HL-60 (cell line): ENCODE results near the gene LHFPL6.

ENCODE experiments used
- DNase-seq, 2 experiments: peaks; one replicate each; pipeline ENCODE4 v3.0.0-alpha.2; 2010 to 2020; ENCODE audit warnings: low read depth in 1 of 2, low spot score in 1 of 2
- H3K27ac ChIP-seq: fragments of 250-450 bp; sonication (Bioruptor Pico); replicated peaks from 2 replicates; pipeline ENCODE4 v1.5.1; 2020; ENCODE audit warnings: mild to moderate bottlenecking, moderate library complexity
- H3K27me3 ChIP-seq: fragments of 250-450 bp; sonication (Bioruptor Pico); 2 replicates; pipeline ENCODE4 v1.5.1; 2021; ENCODE audit warnings: mild to moderate bottlenecking, moderate library complexity; ENCODE audit not compliant: insufficient read depth, poor library complexity, severe bottlenecking
- H3K4me3 ChIP-seq: replicated peaks from 2 replicates; pipeline ENCODE4 v1.5.1; 2011; ENCODE audit warnings: mild to moderate bottlenecking, control low read depth, low read length; ENCODE audit not compliant: insufficient read depth
- GABPA ChIP-seq: IDR thresholded peaks from 2 replicates; pipeline ENCODE4 v1.6.1; 2012; ENCODE audit warnings: low read depth
- POLR2AphosphoS5 ChIP-seq: IDR thresholded peaks from 2 replicates; pipeline ENCODE4 v1.6.1; 2012; ENCODE audit warnings: low read depth
- SPI1 ChIP-seq: IDR thresholded peaks from 2 replicates; pipeline ENCODE4 v1.6.1; 2012; ENCODE audit warnings: low read depth, mild to moderate bottlenecking, borderline replicate concordance
- TF ChIP-seq, protein P1 (sequence below): IDR thresholded peaks from 2 replicates; pipeline ENCODE4 v1.6.1; 2012; ENCODE audit warnings: low read depth; ENCODE audit not compliant: insufficient replicate concordance
- TF ChIP-seq, protein P2 (sequence below): IDR thresholded peaks from one replicate; pipeline ENCODE4 v1.5.1; 2011; ENCODE audit warnings: low read length, control low read depth, inconsistent platforms; ENCODE audit not compliant: insufficient read depth

The LHFPL6 gene

DNA sequence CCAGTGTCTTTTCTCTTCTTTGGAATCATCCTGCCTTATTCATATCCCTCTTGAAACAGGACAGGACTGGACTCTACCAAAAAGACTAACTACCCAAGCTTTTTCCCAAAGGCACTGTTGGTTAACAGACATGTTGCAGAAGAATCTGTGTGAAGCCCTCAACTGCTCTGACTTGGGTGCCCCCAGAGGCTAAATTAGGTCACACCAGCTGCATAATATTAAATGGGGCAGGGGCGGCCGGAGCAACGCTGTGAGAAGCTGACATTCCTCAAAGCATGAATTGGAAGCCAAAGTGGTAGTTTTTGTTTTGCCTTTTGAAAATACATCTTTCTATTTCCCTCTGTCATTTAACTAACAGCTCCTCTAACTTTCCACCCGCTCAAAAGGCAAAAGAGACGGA is 185.9 kb downstream of the LHFPL6 start:
- DNase-seq = no peak
- Histone ChIP-seq H3K4me3 (no peak overlapping the region), H3K27ac (no peak overlapping the region), H3K27me3 (no peaks in the 10 kb centered on the region)
- TF ChIP-seq, protein P1, sequence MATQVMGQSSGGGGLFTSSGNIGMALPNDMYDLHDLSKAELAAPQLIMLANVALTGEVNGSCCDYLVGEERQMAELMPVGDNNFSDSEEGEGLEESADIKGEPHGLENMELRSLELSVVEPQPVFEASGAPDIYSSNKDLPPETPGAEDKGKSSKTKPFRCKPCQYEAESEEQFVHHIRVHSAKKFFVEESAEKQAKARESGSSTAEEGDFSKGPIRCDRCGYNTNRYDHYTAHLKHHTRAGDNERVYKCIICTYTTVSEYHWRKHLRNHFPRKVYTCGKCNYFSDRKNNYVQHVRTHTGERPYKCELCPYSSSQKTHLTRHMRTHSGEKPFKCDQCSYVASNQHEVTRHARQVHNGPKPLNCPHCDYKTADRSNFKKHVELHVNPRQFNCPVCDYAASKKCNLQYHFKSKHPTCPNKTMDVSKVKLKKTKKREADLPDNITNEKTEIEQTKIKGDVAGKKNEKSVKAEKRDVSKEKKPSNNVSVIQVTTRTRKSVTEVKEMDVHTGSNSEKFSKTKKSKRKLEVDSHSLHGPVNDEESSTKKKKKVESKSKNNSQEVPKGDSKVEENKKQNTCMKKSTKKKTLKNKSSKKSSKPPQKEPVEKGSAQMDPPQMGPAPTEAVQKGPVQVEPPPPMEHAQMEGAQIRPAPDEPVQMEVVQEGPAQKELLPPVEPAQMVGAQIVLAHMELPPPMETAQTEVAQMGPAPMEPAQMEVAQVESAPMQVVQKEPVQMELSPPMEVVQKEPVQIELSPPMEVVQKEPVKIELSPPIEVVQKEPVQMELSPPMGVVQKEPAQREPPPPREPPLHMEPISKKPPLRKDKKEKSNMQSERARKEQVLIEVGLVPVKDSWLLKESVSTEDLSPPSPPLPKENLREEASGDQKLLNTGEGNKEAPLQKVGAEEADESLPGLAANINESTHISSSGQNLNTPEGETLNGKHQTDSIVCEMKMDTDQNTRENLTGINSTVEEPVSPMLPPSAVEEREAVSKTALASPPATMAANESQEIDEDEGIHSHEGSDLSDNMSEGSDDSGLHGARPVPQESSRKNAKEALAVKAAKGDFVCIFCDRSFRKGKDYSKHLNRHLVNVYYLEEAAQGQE = no peak
- TF ChIP-seq, protein P2, sequence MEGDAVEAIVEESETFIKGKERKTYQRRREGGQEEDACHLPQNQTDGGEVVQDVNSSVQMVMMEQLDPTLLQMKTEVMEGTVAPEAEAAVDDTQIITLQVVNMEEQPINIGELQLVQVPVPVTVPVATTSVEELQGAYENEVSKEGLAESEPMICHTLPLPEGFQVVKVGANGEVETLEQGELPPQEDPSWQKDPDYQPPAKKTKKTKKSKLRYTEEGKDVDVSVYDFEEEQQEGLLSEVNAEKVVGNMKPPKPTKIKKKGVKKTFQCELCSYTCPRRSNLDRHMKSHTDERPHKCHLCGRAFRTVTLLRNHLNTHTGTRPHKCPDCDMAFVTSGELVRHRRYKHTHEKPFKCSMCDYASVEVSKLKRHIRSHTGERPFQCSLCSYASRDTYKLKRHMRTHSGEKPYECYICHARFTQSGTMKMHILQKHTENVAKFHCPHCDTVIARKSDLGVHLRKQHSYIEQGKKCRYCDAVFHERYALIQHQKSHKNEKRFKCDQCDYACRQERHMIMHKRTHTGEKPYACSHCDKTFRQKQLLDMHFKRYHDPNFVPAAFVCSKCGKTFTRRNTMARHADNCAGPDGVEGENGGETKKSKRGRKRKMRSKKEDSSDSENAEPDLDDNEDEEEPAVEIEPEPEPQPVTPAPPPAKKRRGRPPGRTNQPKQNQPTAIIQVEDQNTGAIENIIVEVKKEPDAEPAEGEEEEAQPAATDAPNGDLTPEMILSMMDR = no peak
- TF ChIP-seq GABPA = no peak
- no peak for TF ChIP-seq SPI1
- TF ChIP-seq POLR2AphosphoS5 = no peak

DNA sequence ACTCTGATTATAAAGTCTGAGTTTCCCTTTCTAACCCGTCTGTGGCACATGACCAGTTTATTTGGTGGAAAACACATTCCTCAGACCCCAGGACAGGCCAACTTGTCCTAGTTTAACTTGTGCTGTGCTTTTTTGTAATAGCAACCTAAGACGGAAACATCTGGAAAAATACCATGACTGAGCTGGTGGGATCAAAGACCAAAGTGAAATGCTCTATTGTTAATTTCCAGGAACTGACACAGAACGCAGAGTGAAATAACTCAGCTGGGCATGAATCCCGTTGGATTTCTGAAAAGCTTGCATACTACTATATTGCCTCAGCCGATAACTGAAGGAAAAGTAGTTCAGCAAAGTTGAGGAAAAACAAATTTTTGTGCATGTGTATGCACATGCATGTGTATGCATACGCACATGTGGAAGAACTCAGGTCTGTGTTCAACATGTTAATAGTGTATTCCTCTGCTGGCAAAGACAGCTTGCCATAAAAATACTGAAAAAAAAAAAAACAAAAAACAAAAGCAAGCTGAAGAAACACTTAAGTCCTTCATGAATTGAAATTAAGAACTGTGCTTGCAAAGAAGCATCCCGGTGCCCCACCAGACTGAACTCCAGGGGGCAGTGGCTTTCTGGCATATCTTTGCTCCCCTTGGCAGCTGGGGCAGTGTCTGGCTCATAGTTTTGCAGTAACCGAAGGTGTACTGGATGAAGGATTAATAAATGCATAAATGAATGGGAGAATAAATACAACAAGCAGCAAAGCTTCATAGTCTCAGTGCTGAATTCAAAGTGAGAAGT is 187.8 kb downstream of the LHFPL6 start:
- peak in 1 of 2 experiments; percentile 30 for DNase-seq
- TF ChIP-seq, protein P1 = no peak
- no peak for TF ChIP-seq GABPA
- TF ChIP-seq, protein P2 = no peak
- no peak for TF ChIP-seq SPI1
- TF ChIP-seq POLR2AphosphoS5 = no peak
- Histone ChIP-seq H3K4me3 (no peak overlapping the region), H3K27ac (no peak overlapping the region), H3K27me3 (no peaks in the 10 kb centered on the region)

DNA sequence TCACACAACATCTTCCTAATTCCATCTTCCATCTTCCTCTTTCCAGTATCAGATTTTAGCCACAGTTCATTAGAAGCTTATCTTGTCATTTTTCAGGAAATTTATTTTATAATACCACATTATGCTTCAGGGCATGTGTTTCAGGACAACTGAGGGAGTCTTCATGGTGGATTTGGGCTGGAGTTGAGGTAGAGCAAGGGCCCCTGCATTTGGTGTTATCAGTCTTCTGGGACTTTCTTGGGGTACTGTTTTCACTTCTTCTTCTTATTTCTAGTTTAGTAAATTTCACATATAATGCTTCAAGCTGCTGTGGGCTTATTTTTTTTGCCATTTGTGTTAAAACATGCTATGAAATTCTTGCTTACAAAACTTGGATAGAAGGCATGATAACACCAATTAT is 188.7 kb downstream of the LHFPL6 start:
- Histone ChIP-seq H3K4me3 (no peak overlapping the region), H3K27me3 (no peaks in the 10 kb centered on the region), H3K27ac (no peak overlapping the region)
- no peak for DNase-seq
- no peak for TF ChIP-seq GABPA
- TF ChIP-seq, protein P1 = no peak
- TF ChIP-seq, protein P2 = no peak
- no peak for TF ChIP-seq POLR2AphosphoS5
- TF ChIP-seq SPI1 = no peak
